Hepatocyte (in vitro differentiated cells): Measurements from ENCODE around the gene GNL1. TPM values are rescaled to one million over a fixed set of nuclear protein-coding genes. Genes with fewer than 3 reads are reported as not detected.
A peak's percentile ranks its signal among the peaks of the same experiment; 100 is the strongest.

Experiments used
- DNase-seq: peaks from one replicate; pipeline ENCODE4 v3.0.0-alpha.2; 2016; ENCODE audit warnings: low spot score
- H2AFZ ChIP-seq: fragments of 200-600 bp; sonication (generic); 2 replicates; pipeline ENCODE4 v1.6.0; 2016; ENCODE audit warnings: antibody characterized with exemption, mild to moderate bottlenecking
- H3K27ac ChIP-seq: fragments of 200-600 bp; sonication (generic); 2 replicates; pipeline ENCODE4 v1.5.1; 2016; ENCODE audit warnings: mild to moderate bottlenecking
- H3K27me3 ChIP-seq: fragments of 200-600 bp; sonication (generic); 2 replicates; pipeline ENCODE4 v1.6.1; 2016
- H3K36me3 ChIP-seq: fragments of 200-600 bp; sonication (generic); replicated peaks from 2 replicates; pipeline ENCODE4 v1.5.1; 2016; ENCODE audit warnings: low read depth; ENCODE audit not compliant: insufficient read depth
- H3K4me1 ChIP-seq: fragments of 200-600 bp; sonication (generic); 2 replicates; pipeline ENCODE4 v1.5.1; 2016; ENCODE audit warnings: mild to moderate bottlenecking, moderate library complexity; ENCODE audit not compliant: insufficient read depth
- H3K4me2 ChIP-seq: fragments of 200-600 bp; sonication (generic); 2 replicates; pipeline ENCODE4 v1.6.0; 2016
- H3K4me3 ChIP-seq: fragments of 200-600 bp; sonication (generic); 2 replicates; pipeline ENCODE4 v1.5.1; 2016; ENCODE audit warnings: mild to moderate bottlenecking
- H3K79me2 ChIP-seq: fragments of 200-600 bp; sonication (generic); 2 replicates; pipeline ENCODE4 v1.6.0; 2017; ENCODE audit warnings: mild to moderate bottlenecking
- H3K9me2 ChIP-seq: fragments of 200-600 bp; sonication (generic); replicated peaks from 2 replicates; pipeline ENCODE4 v1.6.0; 2017; ENCODE audit warnings: mild to moderate bottlenecking; ENCODE audit not compliant: insufficient read depth
- H3K9me3 ChIP-seq: fragments of 200-600 bp; sonication (generic); 2 replicates; pipeline ENCODE4 v1.5.1; 2016; ENCODE audit warnings: low read depth, mild to moderate bottlenecking
- H4K20me1 ChIP-seq: fragments of 200-600 bp; sonication (generic); 2 replicates; pipeline ENCODE4 v1.6.0; 2016; ENCODE audit warnings: mild to moderate bottlenecking; ENCODE audit not compliant: insufficient read depth, poor library complexity, severe bottlenecking
- CTCF ChIP-seq: fragments of 200-600 bp; sonication (generic); IDR thresholded peaks from 2 replicates; pipeline ENCODE4 v1.5.1; 2016; ENCODE audit warnings: antibody characterized with exemption, mild to moderate bottlenecking; ENCODE audit not compliant: poor library complexity
- EZH2 ChIP-seq: fragments of 200-600 bp; sonication (generic); IDR thresholded peaks from 2 replicates; pipeline ENCODE4 v1.6.1; 2016; ENCODE audit warnings: antibody characterized with exemption, mild to moderate bottlenecking, borderline replicate concordance
- EZH2phosphoT487 ChIP-seq: fragments of 200-600 bp; sonication (generic); IDR thresholded peaks from one replicate; pipeline ENCODE4 v1.6.1; 2018; ENCODE audit warnings: antibody characterized with exemption, mild to moderate bottlenecking, low read depth, moderate library complexity; ENCODE audit not compliant: unreplicated experiment, severe bottlenecking
- WGBS: methylation state at CpG from one replicate; pipeline ENCODE4 v1.1.6; 2016; ENCODE audit warnings: low lambda C conversion rate; ENCODE audit errors: missing lambda C conversion rate; 5-methylcytosine and 5-hydroxymethylcytosine counted together
- polyA plus RNA-seq: library from polyadenylated mRNA; unstranded; fragments of >200 nt; fragmentation: Nextera tagmentation; extraction: Ambion mirVana; gene quantifications from 2 replicates; pipeline ENCODE4 v1.2.1, GENCODE V29; 2016
- total RNA-seq: library from RNA; depleted of rRNA; stranded (reverse); fragments of >200 nt; gene quantifications from 2 replicates; pipeline ENCODE4 v1.2.3, GENCODE V29; 2014

Gene GNL1
- total and polyA plus RNA-seq, 2 experiments from 2014 or later = 29.5 to 81.1 TPM

- no peak overlapping the region for H3K27ac ChIP-seq
- H3K4me2 ChIP-seq = no peak overlapping the region
- no peak for DNase-seq
- no peak overlapping the region for H3K4me3 ChIP-seq
- H3K9me2 ChIP-seq = no peaks in the 10 kb centered on the region
- H4K20me1 ChIP-seq = no peaks in the 10 kb centered on the region
- TF ChIP-seq EZH2phosphoT487 = no peak
- no peak for TF ChIP-seq EZH2
- no peak for TF ChIP-seq CTCF
- H3K27me3 ChIP-seq = no peaks in the 10 kb centered on the region
- 50% methylated on average over 4 of the region's 4 CpGs for WGBS
- no peaks in the 10 kb centered on the region for H3K36me3 ChIP-seq
- no peak overlapping the region for H2AFZ ChIP-seq
- no peaks in the 10 kb centered on the region for H3K9me3 ChIP-seq
- peaks cover 3% of the 10 kb centered on the region for H3K4me1 ChIP-seq
- no peaks in the 10 kb centered on the region for H3K79me2 ChIP-seq
These were observed 41.2 kb downstream of the GNL1 start for GRCh38 chr6:30515106-30515505.

GRCh38 chr6:30513451-30513850 lies 42.8 kb downstream of the GNL1 start:
- H3K79me2 ChIP-seq = no peaks in the 10 kb centered on the region
- DNase-seq = peak; percentile 1
- no peaks in the 10 kb centered on the region for H3K9me3 ChIP-seq
- no peaks in the 10 kb centered on the region for H3K9me2 ChIP-seq
- no peaks in the 10 kb centered on the region for H3K36me3 ChIP-seq
- H3K4me3 ChIP-seq = no peak overlapping the region
- H3K27me3 ChIP-seq = no peaks in the 10 kb centered on the region
- H3K4me1 ChIP-seq = peaks cover 3% of the 10 kb centered on the region
- 96% methylated on average over 2 of the region's 2 CpGs for WGBS
- no peaks in the 10 kb centered on the region for H4K20me1 ChIP-seq
- TF ChIP-seq EZH2phosphoT487 (no peak), EZH2 (no peak), CTCF (no peak)
- no peak overlapping the region for H2AFZ ChIP-seq
- no peak overlapping the region for H3K27ac ChIP-seq
- no peak overlapping the region for H3K4me2 ChIP-seq

- Histone ChIP-seq H3K79me2 (no peaks in the 10 kb centered on the region), H3K4me1 (no peaks in the 10 kb centered on the region), H3K9me2 (no peaks in the 10 kb centered on the region), H3K4me2 (no peak overlapping the region), H3K4me3 (no peak overlapping the region), H3K36me3 (no peaks in the 10 kb centered on the region), H4K20me1 (no peaks in the 10 kb centered on the region), H3K27me3 (no peaks in the 10 kb centered on the region), H2AFZ (no peak overlapping the region), H3K9me3 (no peaks in the 10 kb centered on the region), H3K27ac (no peak overlapping the region)
- WGBS = 82% methylated on average over 5 of the region's 5 CpGs
- no peak for TF ChIP-seq EZH2
- TF ChIP-seq EZH2phosphoT487 = no peak
- TF ChIP-seq CTCF = no peak
- DNase-seq = no peak
These were observed 45.1 kb downstream of the GNL1 start for GRCh38 chr6:30511169-30511546.
